PC-3 (cell line): ENCODE data around the gene LHX4. TPM values are rescaled to one million over a fixed set of nuclear protein-coding genes. Genes with fewer than 3 reads are reported as not detected.

Source experiments
- ATAC-seq: fragments of 200-7000 bp; cut with Tn5 transposase; 2 replicates; pipeline ENCODE4 v1.9.1; 2020; ENCODE audit warnings: mild to moderate bottlenecking, moderate library complexity
- BruUV-seq: library from RNA; stranded (reverse); fragments of 400-500 nt; replicated peaks from 2 replicates; lab custom pipeline; 2021; lab: Mats Ljungman, UMichigan
- CTCF ChIA-PET: fragments of 300-600 bp; sonication (Branson Sonifier 250); formaldehyde crosslinking; loops from one replicate; lab custom pipeline; 2022; ENCODE audit warnings: antibody characterized with exemption; lab: Charles Lee
- POLR2A ChIA-PET: fragments of 300-600 bp; sonication (Branson Sonifier 250); formaldehyde crosslinking; loops from one replicate; lab custom pipeline; 2022; ENCODE audit warnings: antibody characterized with exemption; ENCODE audit not compliant: unreplicated experiment; lab: Charles Lee
- DNase-seq: peaks from one replicate; pipeline ENCODE4 v3.0.0-alpha.2; 2015
- H2AFZ ChIP-seq: fragments of 300-600 bp; sonication (generic); 2 replicates; pipeline ENCODE4 v1.6.0; 2016; ENCODE audit warnings: antibody characterized with exemption, low read length
- H3F3A ChIP-seq: fragments of 300-600 bp; sonication (generic); one replicate; pipeline ENCODE4 v1.6.0; 2017; ENCODE audit warnings: antibody characterized with exemption, low read length, control low read depth, mild to moderate bottlenecking; ENCODE audit not compliant: unreplicated experiment
- H3K27ac ChIP-seq: fragments of 300-600 bp; sonication (generic); 2 replicates; pipeline ENCODE4 v1.5.1; 2016; ENCODE audit warnings: mild to moderate bottlenecking, low read length
- H3K27me3 ChIP-seq: fragments of 300-600 bp; sonication (generic); 2 replicates; pipeline ENCODE4 v1.6.1; 2016; ENCODE audit warnings: low read length, mixed read lengths
- H3K36me3 ChIP-seq: fragments of 300-600 bp; sonication (generic); 2 replicates; pipeline ENCODE4 v1.6.1; 2016; ENCODE audit warnings: low read depth, mixed run types, low read length, mixed read lengths
- H3K4me1 ChIP-seq: fragments of 300-600 bp; sonication (generic); 2 replicates; pipeline ENCODE4 v1.5.1; 2016; ENCODE audit warnings: low read length; ENCODE audit not compliant: insufficient read depth
- H3K4me2 ChIP-seq: fragments of 300-600 bp; sonication (generic); 2 replicates; pipeline ENCODE4 v1.6.0; 2016; ENCODE audit warnings: low read length
- H3K4me3 ChIP-seq: fragments of 300-600 bp; sonication (generic); 2 replicates; pipeline ENCODE4 v1.5.1; 2016; ENCODE audit warnings: mild to moderate bottlenecking, low read length, mixed read lengths
- H3K79me2 ChIP-seq: fragments of 300-600 bp; sonication (generic); 2 replicates; pipeline ENCODE4 v1.6.1; 2017; ENCODE audit warnings: low read length, mixed read lengths
- H3K9ac ChIP-seq: fragments of 300-600 bp; sonication (generic); 2 replicates; pipeline ENCODE4 v1.6.0; 2016; ENCODE audit warnings: mild to moderate bottlenecking, low read length
- H3K9me2 ChIP-seq: fragments of 300-600 bp; sonication (generic); replicated peaks from 2 replicates; pipeline ENCODE4 v1.6.1; 2016; ENCODE audit warnings: mixed run types, low read length, mixed read lengths
- H3K9me3 ChIP-seq: fragments of 300-600 bp; sonication (generic); 2 replicates; pipeline ENCODE4 v1.6.1; 2016; ENCODE audit warnings: low read length, mixed read lengths
- H4K20me1 ChIP-seq: fragments of 300-600 bp; sonication (generic); 2 replicates; pipeline ENCODE4 v1.6.1; 2016; ENCODE audit warnings: low read length, mixed read lengths
- CTCF ChIP-seq: fragments of 300-600 bp; sonication (generic); conservative IDR thresholded peaks from 2 replicates; pipeline ENCODE4 v1.5.1; 2017; ENCODE audit warnings: antibody characterized with exemption, low read depth, mild to moderate bottlenecking, low read length
- EZH2 ChIP-seq: fragments of 300-600 bp; sonication (generic); IDR thresholded peaks from one replicate; pipeline ENCODE4 v1.6.1; 2017; ENCODE audit warnings: antibody characterized with exemption, mild to moderate bottlenecking, low read length; ENCODE audit not compliant: unreplicated experiment
- EZH2phosphoT487 ChIP-seq: fragments of 300-600 bp; sonication (generic); IDR thresholded peaks from 2 replicates; pipeline ENCODE4 v1.6.1; 2018; ENCODE audit warnings: mild to moderate bottlenecking, antibody characterized with exemption, low read length, borderline replicate concordance
- intact Hi-C: fragments of 100-400 bp; cut with micrococcal nuclease; formaldehyde crosslinking; loops from 2 replicates; pipeline ENCODE4 v1.9.0; 2023
- total RNA-seq: library from RNA; depleted of rRNA; stranded (reverse); fragments of >200 nt; gene quantifications from 2 replicates; pipeline ENCODE4 v1.2.3, GENCODE V29; 2014

The LHX4 gene
- total RNA-seq, 1 experiment from 2014 or later = 0.04 TPM

- Histone ChIP-seq H3K36me3 (no peaks in the 10 kb centered on the region), H2AFZ (no peak overlapping the region), H3K9me3 (no peaks in the 10 kb centered on the region), H3K9me2 (no peaks in the 10 kb centered on the region), H3K4me3 (no peak overlapping the region), H3K27ac (no peak overlapping the region), H4K20me1 (no peaks in the 10 kb centered on the region), H3K4me2 (no peak overlapping the region), H3K79me2 (no peaks in the 10 kb centered on the region), H3K27me3 (no peaks in the 10 kb centered on the region), H3F3A (no peaks in the 10 kb centered on the region), H3K4me1 (peaks cover 6% of the 10 kb centered on the region; the same call in 1 of the 2 replicates), H3K9ac (no peak overlapping the region)
- CTCF ChIA-PET = no interaction called here
- no peak for TF ChIP-seq EZH2phosphoT487
- no peak for TF ChIP-seq CTCF
- TF ChIP-seq EZH2 = no peak
- BruUV-seq = no TSS peak
- DNase-seq (no peak), ATAC-seq (no peak)
- POLR2A ChIA-PET = no interaction called here
- intact Hi-C loops = no loop called here
These were observed 16.5 kb upstream of the LHX4 start for GRCh38 chr1:180213401-180214170.

DNA sequence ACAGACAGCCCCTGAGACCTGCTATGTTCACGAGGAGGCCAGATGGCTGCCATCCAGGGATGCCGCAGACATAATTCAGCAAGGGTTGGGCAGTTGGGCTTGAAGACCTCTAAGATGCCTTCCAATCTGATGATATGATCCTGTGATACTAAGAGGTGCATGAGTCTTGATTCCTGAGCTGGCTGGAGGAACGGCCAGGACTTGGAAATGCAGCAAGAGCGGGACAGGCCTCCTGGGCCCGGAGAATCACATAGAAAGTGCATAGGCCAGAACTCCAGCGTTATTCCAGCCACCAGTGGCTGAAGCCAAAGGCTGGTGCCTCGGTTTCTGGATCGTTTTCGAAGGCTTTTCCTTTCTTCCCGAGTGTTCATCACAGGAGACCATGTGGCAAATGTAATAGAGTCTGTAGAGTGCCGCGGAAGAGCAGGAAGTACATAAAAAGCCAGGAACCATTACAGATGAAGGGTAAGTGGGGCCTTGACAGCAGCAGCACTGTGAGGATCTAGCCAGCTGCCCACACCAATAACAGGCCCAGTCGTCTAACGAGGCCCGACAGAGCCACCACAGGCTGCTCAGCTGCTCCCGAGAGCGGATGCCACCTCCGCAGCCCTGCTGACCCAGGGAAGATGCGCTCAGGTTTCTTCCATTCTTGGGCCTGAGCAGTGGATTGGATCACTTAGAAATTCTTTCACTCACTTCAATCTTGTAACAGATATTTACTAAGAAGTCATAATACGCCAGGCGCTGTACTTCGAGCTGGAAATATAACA lies 14.0 kb upstream of the LHX4 start:
- H3K27ac ChIP-seq = no peak overlapping the region
- H3K27me3 ChIP-seq = no peaks in the 10 kb centered on the region
- H3K9me2 ChIP-seq = no peaks in the 10 kb centered on the region
- ATAC-seq = no peak
- no peaks in the 10 kb centered on the region for H4K20me1 ChIP-seq
- TF ChIP-seq EZH2 = no peak
- TF ChIP-seq EZH2phosphoT487 = no peak
- TF ChIP-seq CTCF = no peak
- no peak overlapping the region for H3K4me3 ChIP-seq
- no peaks in the 10 kb centered on the region for H3K4me1 ChIP-seq
- H2AFZ ChIP-seq = no peak overlapping the region
- no peak for DNase-seq
- no peak overlapping the region for H3K4me2 ChIP-seq
- H3K9me3 ChIP-seq = no peaks in the 10 kb centered on the region
- intact Hi-C loops = no loop called here
- BruUV-seq = no TSS peak
- POLR2A ChIA-PET = no interaction called here
- H3K36me3 ChIP-seq = no peaks in the 10 kb centered on the region
- CTCF ChIA-PET = no interaction called here
- no peaks in the 10 kb centered on the region for H3F3A ChIP-seq
- H3K79me2 ChIP-seq = no peaks in the 10 kb centered on the region
- H3K9ac ChIP-seq = no peak overlapping the region
